Measurements from ENCODE around the gene GLIS1. TPM values are rescaled to one million over a fixed set of nuclear protein-coding genes. Genes with fewer than 3 reads are reported as not detected.
A peak's percentile ranks its signal among the peaks of the same experiment; 100 is the strongest.

The GLIS1 gene
- total RNA-seq, 1 experiment from 2014 or later, result 1.7 TPM

DNA sequence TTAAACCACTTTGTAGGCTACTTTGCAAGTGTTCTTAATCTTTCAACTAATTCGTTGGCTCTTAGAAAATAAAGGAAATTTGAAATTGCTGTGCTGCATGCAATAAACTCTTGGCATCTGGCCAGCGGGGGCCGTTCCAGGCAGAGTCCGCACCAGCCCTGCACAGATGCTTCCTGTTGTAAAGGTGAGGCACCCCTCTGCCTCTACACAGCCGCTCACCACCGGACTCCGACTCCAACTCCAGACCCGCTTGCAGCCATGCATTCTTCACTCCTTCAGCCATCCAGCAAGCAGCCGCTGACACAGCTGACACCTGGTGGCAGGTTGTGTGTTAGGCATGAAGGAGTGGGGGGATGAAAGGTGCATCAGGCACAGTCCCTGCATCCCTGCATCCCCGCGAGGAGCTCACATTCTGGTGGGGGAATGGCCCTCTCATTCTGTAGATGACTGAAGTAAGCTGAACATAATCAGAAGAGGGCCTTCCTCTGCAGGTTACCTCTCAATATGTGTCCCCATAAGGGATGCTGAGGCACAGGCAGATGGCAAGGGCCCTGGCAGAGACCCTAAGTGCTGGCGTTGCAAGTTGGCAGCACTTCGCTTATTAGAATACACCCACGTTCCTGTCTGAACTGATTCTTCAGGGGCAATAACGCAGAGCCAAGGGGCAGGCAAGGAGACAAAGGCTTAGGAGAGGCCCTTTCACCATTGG, 56.8 kb downstream of the GLIS1 start:
- H3K27ac ChIP-seq (ENCODE audit: low read length), result no peak overlapping the region

DNA sequence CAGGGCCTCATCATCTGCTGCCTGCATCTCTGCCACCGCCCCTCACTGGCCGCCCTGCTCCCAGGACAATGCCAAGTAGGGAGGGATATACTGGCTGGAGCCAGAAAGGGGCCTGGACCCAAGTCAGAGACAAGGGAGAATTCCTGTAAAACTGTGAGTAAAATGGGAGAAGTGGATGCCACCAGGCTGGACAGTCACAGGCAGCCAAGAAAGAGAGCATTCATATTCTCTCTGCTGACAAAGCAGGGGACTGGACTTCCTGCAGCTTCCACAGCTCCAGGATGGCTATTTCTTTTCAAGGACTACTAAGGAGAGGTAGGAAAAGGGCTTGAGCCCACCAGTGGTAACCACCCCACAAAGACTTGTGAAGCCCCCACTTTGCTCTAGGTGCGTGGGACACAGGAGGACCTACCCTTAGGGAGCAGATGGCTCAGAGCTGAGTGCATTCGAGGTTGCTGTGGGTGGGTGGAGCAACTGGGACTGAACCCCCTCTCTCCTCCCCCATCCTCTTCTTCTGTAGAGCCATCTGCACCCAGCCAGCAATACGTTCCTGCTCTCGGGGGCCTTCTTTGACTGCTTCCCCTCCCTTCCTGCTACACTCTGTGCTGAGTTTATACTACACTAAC, 57.5 kb downstream of the GLIS1 start:
- H2AFZ ChIP-seq (ENCODE audit: low read length), result no peak overlapping the region

More for the DNA sequence above, 56.8 kb downstream of the GLIS1 start:
- ChIA-PET CTCF (interaction anchor here (1.0 to 1.3 kb wide), 2 partner anchors 170 to 196 kb away, joined by 3 to 4 read pairs; no protein-coding TSS in a partner anchor), POLR2A (ENCODE audit: unreplicated experiment) (interaction anchor here (0.5 kb wide), 1 partner anchor 651 kb away, joined by 3 read pairs; no protein-coding TSS in a partner anchor)
- Histone ChIP-seq H3K9me3 (ENCODE audit: low read length) (no peaks in the 10 kb centered on the region), H3K4me3 (ENCODE audit: low read length) (no peak overlapping the region), H3K9ac (ENCODE audit: low read length) (no peak overlapping the region), H4K20me1 (ENCODE audit: low read length) (no peaks in the 10 kb centered on the region), H3K4me1 (ENCODE audit: insufficient read depth, low read length) (no peaks in the 10 kb centered on the region), H3K36me3 (ENCODE audit: low read depth, low read length) (no peaks in the 10 kb centered on the region), H2AFZ (ENCODE audit: low read length) (no peak overlapping the region), H3K79me2 (ENCODE audit: low read length) (no peaks in the 10 kb centered on the region), H3F3A (ENCODE audit: low read length, unreplicated experiment) (no peaks in the 10 kb centered on the region), H3K4me2 (ENCODE audit: low read length) (no peak overlapping the region), H3K27me3 (ENCODE audit: low read length) (no peaks in the 10 kb centered on the region), H3K9me2 (replicated peaks; ENCODE audit: low read length) (no peaks in the 10 kb centered on the region)
- BruUV-seq (replicated peaks), result no TSS peak
- TF ChIP-seq EZH2phosphoT487 (IDR thresholded peaks at IDR 0.05; ENCODE audit: borderline replicate concordance, low read length) (no peak), EZH2 (IDR thresholded peaks at IDR 0.05; ENCODE audit: low read length, unreplicated experiment) (no peak)
- TF ChIP-seq, protein P1, sequence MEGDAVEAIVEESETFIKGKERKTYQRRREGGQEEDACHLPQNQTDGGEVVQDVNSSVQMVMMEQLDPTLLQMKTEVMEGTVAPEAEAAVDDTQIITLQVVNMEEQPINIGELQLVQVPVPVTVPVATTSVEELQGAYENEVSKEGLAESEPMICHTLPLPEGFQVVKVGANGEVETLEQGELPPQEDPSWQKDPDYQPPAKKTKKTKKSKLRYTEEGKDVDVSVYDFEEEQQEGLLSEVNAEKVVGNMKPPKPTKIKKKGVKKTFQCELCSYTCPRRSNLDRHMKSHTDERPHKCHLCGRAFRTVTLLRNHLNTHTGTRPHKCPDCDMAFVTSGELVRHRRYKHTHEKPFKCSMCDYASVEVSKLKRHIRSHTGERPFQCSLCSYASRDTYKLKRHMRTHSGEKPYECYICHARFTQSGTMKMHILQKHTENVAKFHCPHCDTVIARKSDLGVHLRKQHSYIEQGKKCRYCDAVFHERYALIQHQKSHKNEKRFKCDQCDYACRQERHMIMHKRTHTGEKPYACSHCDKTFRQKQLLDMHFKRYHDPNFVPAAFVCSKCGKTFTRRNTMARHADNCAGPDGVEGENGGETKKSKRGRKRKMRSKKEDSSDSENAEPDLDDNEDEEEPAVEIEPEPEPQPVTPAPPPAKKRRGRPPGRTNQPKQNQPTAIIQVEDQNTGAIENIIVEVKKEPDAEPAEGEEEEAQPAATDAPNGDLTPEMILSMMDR (conservative IDR thresholded peaks at IDR 0.05; ENCODE audit: low read depth, low read length), result peak; percentile 86
- DNase-seq (peak; percentile 71), ATAC-seq (peak; percentile 87)
- intact Hi-C loops (cut with micrococcal nuclease), result loop anchor here (1.0 to 2.0 kb wide), 2 partner anchors 73 to 197 kb away; no protein-coding TSS in a partner anchor

More for the DNA sequence above, 57.5 kb downstream of the GLIS1 start:
- Histone ChIP-seq H3K4me1 (ENCODE audit: insufficient read depth, low read length) (no peaks in the 10 kb centered on the region), H3K27me3 (ENCODE audit: low read length) (no peaks in the 10 kb centered on the region), H3K27ac (ENCODE audit: low read length) (no peak overlapping the region), H4K20me1 (ENCODE audit: low read length) (no peaks in the 10 kb centered on the region), H3K9me2 (replicated peaks; ENCODE audit: low read length) (no peaks in the 10 kb centered on the region), H3K9ac (ENCODE audit: low read length) (no peak overlapping the region), H3K4me3 (ENCODE audit: low read length) (no peak overlapping the region), H3K36me3 (ENCODE audit: low read depth, low read length) (no peaks in the 10 kb centered on the region), H3K79me2 (ENCODE audit: low read length) (no peaks in the 10 kb centered on the region), H3K9me3 (ENCODE audit: low read length) (no peaks in the 10 kb centered on the region), H3F3A (ENCODE audit: low read length, unreplicated experiment) (no peaks in the 10 kb centered on the region), H3K4me2 (ENCODE audit: low read length) (no peak overlapping the region)
- CTCF ChIA-PET, result interaction anchor here (1.3 kb wide), 1 partner anchor 196 kb away, joined by 4 read pairs; no protein-coding TSS in a partner anchor
- intact Hi-C loops (cut with micrococcal nuclease), result no loop called here
- TF ChIP-seq EZH2 (IDR thresholded peaks at IDR 0.05; ENCODE audit: low read length, unreplicated experiment) (no peak), EZH2phosphoT487 (IDR thresholded peaks at IDR 0.05; ENCODE audit: borderline replicate concordance, low read length) (no peak)
- TF ChIP-seq, protein P1 (conservative IDR thresholded peaks at IDR 0.05; ENCODE audit: low read depth, low read length), result no peak
- no peak for ATAC-seq
- DNase-seq, result no peak
- POLR2A ChIA-PET (ENCODE audit: unreplicated experiment), result no interaction called here
- no TSS peak for BruUV-seq (replicated peaks)
